Gastrocnemius medialis (tissue), 4 donors: Measurements from ENCODE around the gene PYGL. TPM values are rescaled to one million over a fixed set of nuclear protein-coding genes. Genes with fewer than 3 reads are reported as not detected.

Source experiments
- ATAC-seq, 2 donors: fragments of 150-250 bp; one replicate each; pipeline ENCODE4 v1.9.1; 2016
- DNase-seq, 2 donors: peaks; one replicate each; pipeline ENCODE4 v3.0.0-alpha.2; 2019
- H3K27ac ChIP-seq, 4 donors: fragments of 200-600 bp; sonication (generic); 1 replicate in 1 of 4; 2 replicates in 3 of 4; pipeline ENCODE4 v1.5.1; 2016 to 2018; ENCODE audit warnings: mild to moderate bottlenecking in 2 of 4, moderate library complexity in 1 of 4
- H3K27me3 ChIP-seq, 3 donors: fragments of 200-600 bp; sonication (generic) in 2 of 3; 1 replicate in 1 of 3; 2 replicates in 2 of 3; pipeline versions ENCODE4 v1.5.1 to v1.6.0; 2016 to 2019; ENCODE audit warnings: mild to moderate bottlenecking in 1 of 3, moderate library complexity in 1 of 3
- H3K36me3 ChIP-seq, 2 donors: fragments of 200-600 bp; sonication (generic) in 1 of 2; one replicate each; pipeline ENCODE4 v1.5.1; 2017 to 2018
- H3K4me1 ChIP-seq, 2 donors: fragments of 200-600 bp; sonication (generic) in 1 of 2; one replicate each; pipeline ENCODE4 v1.5.1; 2016 to 2017; ENCODE audit warnings: mild to moderate bottlenecking in 2 of 2
- H3K4me3 ChIP-seq, 4 donors: fragments of 200-600 bp; sonication (generic) in 3 of 4; 1 replicate in 1 of 4; 2 replicates in 3 of 4; pipeline ENCODE4 v1.5.1; 2016 to 2019; ENCODE audit warnings: mild to moderate bottlenecking in 2 of 4
- H3K9me3 ChIP-seq, 3 donors: fragments of 200-600 bp; sonication (generic) in 2 of 3; 1 replicate in 1 of 3; 2 replicates in 2 of 3; pipeline ENCODE4 v1.5.1; 2016 to 2019
- POLR2A ChIP-seq, 2 donors: fragments of 450-650 bp; IDR thresholded peaks; one replicate each; pipeline ENCODE4 v1.6.1; 2017; ENCODE audit warnings: antibody characterized with exemption in 2 of 2, mild to moderate bottlenecking in 2 of 2, moderate library complexity in 2 of 2
- in situ Hi-C, 4 donors: fragments of 200-750 bp; cut with MboI; loops; one replicate each; pipeline versions ENCODE4 v1.15.0 to v1.8.0; 2017; ENCODE audit warnings: low sequenced_read_pairs in 4 of 4
- intact Hi-C: fragments of 100-400 bp; cut with DNase I; formaldehyde crosslinking; loops from one replicate; pipeline ENCODE4 v1.15.1; 2023; ENCODE audit warnings: low total_unique reads
- total RNA-seq, 4 donors: library from RNA; depleted of rRNA; stranded (reverse); fragments of >200 nt; gene quantifications; one replicate each; pipeline versions ENCODE4 v1.1.0 to v1.2.3, GENCODE V29; 2016
- TF ChIP-seq, protein P1 (sequence below), 5 experiments: fragments of 450-650 bp in 3 of 5; fragments of 200-600 bp in 2 of 5; sonication (generic) in 2 of 5; IDR thresholded peaks in 4 of 5; conservative IDR thresholded peaks in 1 of 5; 1 replicate in 4 of 5; 2 replicates in 1 of 5; pipeline ENCODE4 v1.5.1; 2016 to 2019; ENCODE audit warnings: antibody characterized with exemption in 5 of 5, mild to moderate bottlenecking in 3 of 5, moderate library complexity in 3 of 5

Gene PYGL
- total RNA-seq, 4 donors from 2014 or later, result 4.8 to 8.6 (median 6.4) TPM

DNA sequence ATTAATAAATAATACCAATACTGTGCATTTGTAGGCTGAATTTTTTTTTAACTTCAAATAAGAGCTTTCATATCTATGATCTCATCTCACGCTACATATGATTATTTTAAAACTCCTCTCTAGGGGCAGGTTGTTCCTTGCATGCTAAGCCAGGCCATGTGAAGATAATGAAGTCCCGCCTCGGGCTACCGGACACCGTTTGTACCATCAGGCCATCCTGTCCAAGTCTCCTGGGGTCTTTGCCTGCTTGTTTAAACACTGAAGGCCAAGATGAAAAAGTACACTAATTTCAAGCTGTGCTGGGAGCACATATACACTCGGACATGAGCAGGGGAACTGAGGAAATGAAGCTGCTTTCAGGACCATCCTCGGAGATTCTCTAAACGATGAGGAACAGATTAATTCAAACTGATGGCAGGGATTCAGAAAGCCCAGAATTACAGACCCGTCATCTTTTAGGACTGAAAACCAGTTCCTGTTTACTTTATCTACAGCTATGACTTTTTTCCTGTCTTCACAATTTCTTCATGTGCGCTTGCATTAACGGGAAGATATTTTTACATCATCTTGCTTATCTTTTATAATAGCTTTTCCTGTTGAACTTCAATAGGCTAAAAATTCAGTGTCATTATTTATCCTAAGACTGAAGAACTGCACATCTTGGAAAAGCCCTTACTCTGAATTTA is 78.7 kb downstream of the PYGL start:
- Histone ChIP-seq H3K27me3 (peaks cover 7 to 13% (median 9%) of the 10 kb centered on the region in 3 donors), H3K27ac (no peak overlapping the region), H3K9me3 (no peaks in the 10 kb centered on the region), H3K4me3 (no peak overlapping the region), H3K36me3 (no peaks in the 10 kb centered on the region), H3K4me1 (peaks cover 0 to 2% of the 10 kb centered on the region in 2 donors)
- no peak for DNase-seq
- intact Hi-C loops (loop anchor here (10.0 kb wide), 1 partner anchor 261 kb away; no protein-coding TSS in a partner anchor), in situ Hi-C loops (no loop called here)
- ATAC-seq, result no peak
- TF ChIP-seq, protein P1, sequence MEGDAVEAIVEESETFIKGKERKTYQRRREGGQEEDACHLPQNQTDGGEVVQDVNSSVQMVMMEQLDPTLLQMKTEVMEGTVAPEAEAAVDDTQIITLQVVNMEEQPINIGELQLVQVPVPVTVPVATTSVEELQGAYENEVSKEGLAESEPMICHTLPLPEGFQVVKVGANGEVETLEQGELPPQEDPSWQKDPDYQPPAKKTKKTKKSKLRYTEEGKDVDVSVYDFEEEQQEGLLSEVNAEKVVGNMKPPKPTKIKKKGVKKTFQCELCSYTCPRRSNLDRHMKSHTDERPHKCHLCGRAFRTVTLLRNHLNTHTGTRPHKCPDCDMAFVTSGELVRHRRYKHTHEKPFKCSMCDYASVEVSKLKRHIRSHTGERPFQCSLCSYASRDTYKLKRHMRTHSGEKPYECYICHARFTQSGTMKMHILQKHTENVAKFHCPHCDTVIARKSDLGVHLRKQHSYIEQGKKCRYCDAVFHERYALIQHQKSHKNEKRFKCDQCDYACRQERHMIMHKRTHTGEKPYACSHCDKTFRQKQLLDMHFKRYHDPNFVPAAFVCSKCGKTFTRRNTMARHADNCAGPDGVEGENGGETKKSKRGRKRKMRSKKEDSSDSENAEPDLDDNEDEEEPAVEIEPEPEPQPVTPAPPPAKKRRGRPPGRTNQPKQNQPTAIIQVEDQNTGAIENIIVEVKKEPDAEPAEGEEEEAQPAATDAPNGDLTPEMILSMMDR (IDR thresholded peaks at IDR 0.05 in 4 of 5, conservative IDR thresholded peaks at IDR 0.05 in 1 of 5), result no peak
- no peak for TF ChIP-seq POLR2A (IDR thresholded peaks at IDR 0.05)

DNA sequence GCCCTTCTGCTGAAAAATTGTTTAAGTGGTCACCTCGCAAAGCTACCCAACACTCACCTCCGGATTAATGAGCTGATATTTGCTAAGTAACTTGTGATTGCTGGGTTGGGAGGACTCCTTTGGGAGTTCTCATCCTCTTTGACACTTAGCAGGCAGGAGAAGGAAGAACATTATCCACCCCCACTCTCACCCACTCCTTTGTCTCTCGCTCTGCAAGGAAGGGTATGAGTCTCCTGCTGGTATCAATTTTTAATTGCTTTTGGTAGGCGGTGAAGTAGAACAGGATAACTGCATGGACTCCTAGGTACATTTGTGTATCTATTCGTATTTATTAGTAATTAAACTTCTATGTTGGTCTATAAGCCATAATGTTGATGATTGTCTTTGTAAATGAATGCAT is 79.3 kb downstream of the PYGL start:
- no peak for DNase-seq
- Histone ChIP-seq H3K9me3 (no peaks in the 10 kb centered on the region), H3K4me3 (no peak overlapping the region), H3K4me1 (peaks cover 4 to 5% of the 10 kb centered on the region in 2 donors), H3K36me3 (no peaks in the 10 kb centered on the region), H3K27me3 (peaks cover 2 to 7% (median 4%) of the 10 kb centered on the region in 3 donors), H3K27ac (no peak overlapping the region)
- in situ Hi-C loops (no loop called here), intact Hi-C loops (loop anchor here (5.0 to 10.0 kb wide), 3 partner anchors 73 to 260 kb away; no protein-coding TSS in a partner anchor)
- no peak for ATAC-seq
- TF ChIP-seq, protein P1 (IDR thresholded peaks at IDR 0.05 in 4 of 5, conservative IDR thresholded peaks at IDR 0.05 in 1 of 5), result no peak
- TF ChIP-seq POLR2A (IDR thresholded peaks at IDR 0.05), result no peak

DNA sequence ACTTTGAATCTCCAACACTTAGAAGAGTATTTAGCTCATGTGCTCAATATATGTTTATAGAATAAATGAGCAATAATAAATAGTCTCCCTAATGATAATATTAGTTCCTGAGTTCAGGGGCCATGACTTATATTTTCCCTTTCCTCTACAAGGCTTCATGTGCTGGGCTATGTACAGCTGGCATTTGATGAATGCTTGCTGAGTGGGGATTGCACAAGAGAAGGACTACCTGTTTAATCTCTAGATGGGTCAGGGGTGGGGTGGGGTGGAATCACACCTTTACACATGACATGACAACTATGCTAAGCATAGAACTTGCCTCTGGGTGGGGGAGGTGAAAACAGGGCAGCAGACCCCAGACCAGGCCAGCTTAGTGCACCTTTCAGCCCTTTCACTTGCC is 80.0 kb downstream of the PYGL start:
- H3K27me3 ChIP-seq, result peaks cover 0 to 2% (median under 1%) of the 10 kb centered on the region in 3 donors
- peaks cover 8 to 9% of the 10 kb centered on the region in 2 donors for H3K4me1 ChIP-seq
- no peak overlapping the region for H3K4me3 ChIP-seq
- H3K27ac ChIP-seq, result no peak overlapping the region
- intact Hi-C loops (loop anchor here (5.0 to 10.0 kb wide), 3 partner anchors 72 to 259 kb away; no protein-coding TSS in a partner anchor), in situ Hi-C loops (no loop called here)
- DNase-seq (no peak), ATAC-seq (no peak)
- H3K36me3 ChIP-seq, result no peaks in the 10 kb centered on the region
- H3K9me3 ChIP-seq, result no peaks in the 10 kb centered on the region
- TF ChIP-seq, protein P1 (IDR thresholded peaks at IDR 0.05 in 4 of 5, conservative IDR thresholded peaks at IDR 0.05 in 1 of 5), result no peak
- TF ChIP-seq POLR2A (IDR thresholded peaks at IDR 0.05), result no peak

DNA sequence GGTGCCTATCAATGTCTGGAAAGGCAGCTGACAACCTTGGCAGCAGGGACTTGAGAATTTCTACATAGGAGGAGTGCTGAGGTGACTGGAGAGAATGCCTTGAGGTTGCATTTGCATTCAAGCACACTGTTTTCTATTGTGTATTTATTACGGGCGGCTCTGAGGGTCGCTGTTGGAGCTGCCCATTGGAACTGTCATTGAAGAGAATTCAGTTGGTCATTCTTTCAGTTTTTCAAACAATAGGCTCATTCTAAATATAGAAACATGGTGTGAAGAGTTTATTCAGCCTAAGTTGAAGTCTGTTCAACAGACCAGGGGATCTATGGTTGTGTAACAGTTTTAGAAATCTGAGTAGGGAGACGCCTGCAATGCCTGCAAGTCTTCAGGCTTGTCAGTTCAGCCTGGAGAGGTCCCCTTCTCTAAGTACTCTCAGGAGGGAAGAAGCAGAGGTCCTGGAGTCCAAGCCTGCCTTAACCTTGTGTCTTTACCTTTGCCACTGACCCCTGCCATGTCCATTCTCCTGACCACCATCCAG is 82.2 kb downstream of the PYGL start:
- Histone ChIP-seq H3K36me3 (no peaks in the 10 kb centered on the region), H3K4me3 (no peak overlapping the region), H3K27me3 (no peaks in the 10 kb centered on the region), H3K27ac (no peak overlapping the region), H3K9me3 (no peaks in the 10 kb centered on the region), H3K4me1 (peaks cover 9 to 10% of the 10 kb centered on the region in 2 donors)
- TF ChIP-seq, protein P1 (IDR thresholded peaks at IDR 0.05 in 4 of 5, conservative IDR thresholded peaks at IDR 0.05 in 1 of 5), result no peak
- TF ChIP-seq POLR2A (IDR thresholded peaks at IDR 0.05), result no peak
- intact Hi-C loops (loop anchor here (5.0 to 10.0 kb wide), 3 partner anchors 70 to 257 kb away; no protein-coding TSS in a partner anchor), in situ Hi-C loops (no loop called here)
- no peak for ATAC-seq
- DNase-seq, result no peak
